Endothelial cell (in vitro differentiated cells): Measurements from ENCODE around the gene HIVEP3. TPM values are rescaled to one million over a fixed set of nuclear protein-coding genes. Genes with fewer than 3 reads are reported as not detected.

ENCODE experiments used
- DNase-seq: peaks from one replicate; pipeline ENCODE4 v3.0.0; 2021; ENCODE audit warnings: low spot score
- H3K27ac Mint-ChIP-seq: one replicate; pipeline ENCODE4 v1.8.0; 2021; ENCODE audit warnings: mixed read lengths, inconsistent platforms; ENCODE audit not compliant: unreplicated experiment
- H3K27me3 Mint-ChIP-seq: one replicate; pipeline ENCODE4 v1.8.0; 2021; ENCODE audit warnings: mild to moderate bottlenecking, moderate library complexity, mixed read lengths, inconsistent platforms; ENCODE audit not compliant: unreplicated experiment
- H3K36me3 Mint-ChIP-seq: one replicate; pipeline ENCODE4 v1.8.0; 2021; ENCODE audit warnings: mild to moderate bottlenecking, low read depth, mixed read lengths, inconsistent platforms; ENCODE audit not compliant: unreplicated experiment
- H3K4me1 Mint-ChIP-seq: one replicate; pipeline ENCODE4 v1.8.0; 2021; ENCODE audit warnings: mild to moderate bottlenecking, mixed read lengths, inconsistent platforms; ENCODE audit not compliant: unreplicated experiment
- H3K4me3 Mint-ChIP-seq: one replicate; pipeline ENCODE4 v1.8.0; 2021; ENCODE audit warnings: mild to moderate bottlenecking, mixed read lengths, inconsistent platforms; ENCODE audit not compliant: unreplicated experiment
- H3K9me3 Mint-ChIP-seq: one replicate; pipeline ENCODE4 v1.8.0; 2021; ENCODE audit warnings: mixed read lengths, inconsistent platforms; ENCODE audit not compliant: unreplicated experiment
- CTCF ChIP-seq: fragments of 200-600 bp; sonication (generic); IDR thresholded peaks from one replicate; pipeline ENCODE4 v1.5.0; 2021; ENCODE audit warnings: antibody characterized with exemption; ENCODE audit not compliant: unreplicated experiment
- total RNA-seq: library from RNA; stranded (reverse); fragmentation: NEBNext Ultra II Directional; extraction: Animal tissue kit (Norgen Biotek cat#: 25700); gene quantifications from one replicate; pipeline ENCODE4 v1.2.1, GENCODE V29; 2021; ENCODE audit not compliant: unreplicated experiment

Gene HIVEP3
- total RNA-seq, 1 donor from 2014 or later: 8.9 TPM

DNA sequence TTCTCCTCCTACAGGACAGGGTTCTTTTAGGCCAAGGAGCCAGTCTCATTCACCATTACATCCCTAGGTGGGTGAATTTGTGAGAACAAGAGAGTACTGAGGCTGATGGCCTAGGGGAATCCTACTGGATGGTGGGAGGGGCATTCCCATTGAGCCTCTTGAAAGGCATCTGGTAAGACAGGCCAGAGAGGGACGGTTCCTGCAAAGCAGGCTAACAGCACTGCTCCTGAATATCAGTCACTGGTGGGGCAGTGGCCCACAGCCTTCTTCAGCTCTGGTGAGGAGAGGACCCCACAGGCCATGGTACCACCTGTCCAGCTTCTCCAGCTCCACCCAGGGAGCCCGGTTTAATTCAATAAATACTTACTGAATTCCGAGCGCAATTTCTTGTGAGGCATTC, 308.4 kb downstream of the HIVEP3 start:
- no peaks in the 10 kb centered on the region for H3K9me3 Mint-ChIP-seq
- H3K36me3 Mint-ChIP-seq: no peaks in the 10 kb centered on the region
- no peak for DNase-seq
- H3K27ac Mint-ChIP-seq: no peak overlapping the region
- no peak for TF ChIP-seq CTCF
- H3K4me1 Mint-ChIP-seq: no peaks in the 10 kb centered on the region
- H3K27me3 Mint-ChIP-seq: peaks cover 3% of the 10 kb centered on the region
- H3K4me3 Mint-ChIP-seq: no peak overlapping the region

DNA sequence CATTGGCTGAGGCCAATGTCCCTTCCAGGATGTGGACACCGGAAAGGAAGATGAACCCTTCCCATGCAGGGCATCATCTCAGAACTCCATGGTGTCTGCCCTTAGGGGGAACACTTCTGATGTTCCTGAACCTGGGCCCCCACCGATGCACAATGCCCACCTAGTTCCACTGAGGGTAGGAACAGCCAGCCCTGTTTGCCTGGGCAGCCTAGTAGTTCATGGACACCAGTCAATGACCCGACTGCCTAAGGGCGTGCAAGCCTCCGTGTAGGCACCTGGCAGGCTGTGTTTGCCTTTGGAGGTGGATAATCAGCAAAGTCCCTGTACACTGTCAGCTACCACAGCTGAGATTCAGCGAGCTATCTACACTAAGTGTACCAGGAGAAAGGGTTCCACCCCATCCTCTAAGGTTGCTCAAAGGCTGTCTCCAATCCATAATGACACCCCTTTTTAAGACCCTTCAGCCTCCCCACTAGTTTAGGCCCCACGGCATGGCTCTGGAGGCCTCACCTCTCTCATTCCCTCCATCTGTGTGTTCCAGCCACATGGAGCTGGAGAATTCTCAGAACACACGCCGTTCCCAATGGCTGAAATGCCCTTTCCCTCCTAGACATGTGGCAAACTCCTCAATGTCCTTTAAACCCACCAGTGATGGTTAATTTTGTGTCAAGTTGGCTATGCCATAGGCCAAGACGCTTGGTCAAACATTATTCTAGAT, 309.4 kb downstream of the HIVEP3 start:
- Mint-ChIP-seq H3K9me3 (no peaks in the 10 kb centered on the region), H3K27me3 (no peaks in the 10 kb centered on the region), H3K4me3 (no peak overlapping the region), H3K27ac (no peak overlapping the region), H3K36me3 (no peaks in the 10 kb centered on the region), H3K4me1 (no peaks in the 10 kb centered on the region)
- no peak for TF ChIP-seq CTCF
- DNase-seq: no peak

- DNase-seq: no peak
- H3K27me3 Mint-ChIP-seq: no peaks in the 10 kb centered on the region
- no peak for TF ChIP-seq CTCF
- H3K27ac Mint-ChIP-seq: no peak overlapping the region
- H3K4me1 Mint-ChIP-seq: no peaks in the 10 kb centered on the region
- no peaks in the 10 kb centered on the region for H3K36me3 Mint-ChIP-seq
- no peak overlapping the region for H3K4me3 Mint-ChIP-seq
- no peaks in the 10 kb centered on the region for H3K9me3 Mint-ChIP-seq
These were observed 310.5 kb downstream of the HIVEP3 start for GRCh38 chr1:41608211-41608610.

DNA sequence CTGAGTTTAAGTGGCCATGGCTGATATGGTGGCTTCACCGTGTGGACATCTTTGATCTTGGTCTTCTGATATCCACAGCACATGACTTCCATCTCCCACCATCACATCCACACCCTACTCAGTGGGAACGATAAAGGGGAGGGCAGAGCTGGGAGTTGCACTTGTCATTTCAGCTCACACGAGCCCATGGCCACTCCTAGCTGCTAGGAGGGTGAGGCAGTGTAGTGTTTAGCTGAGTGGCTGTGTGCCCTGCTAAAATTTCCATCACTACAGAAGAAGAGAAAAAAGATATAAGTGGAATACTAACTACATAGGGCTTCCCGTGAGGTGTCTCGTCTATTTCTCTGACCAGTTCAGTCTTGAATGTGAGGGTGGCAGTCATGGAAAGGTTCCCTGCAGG, 310.9 kb downstream of the HIVEP3 start:
- H3K4me1 Mint-ChIP-seq: no peaks in the 10 kb centered on the region
- TF ChIP-seq CTCF: no peak
- no peak for DNase-seq
- no peak overlapping the region for H3K27ac Mint-ChIP-seq
- H3K27me3 Mint-ChIP-seq: no peaks in the 10 kb centered on the region
- no peak overlapping the region for H3K4me3 Mint-ChIP-seq
- no peaks in the 10 kb centered on the region for H3K9me3 Mint-ChIP-seq
- no peaks in the 10 kb centered on the region for H3K36me3 Mint-ChIP-seq

GRCh38 chr1:41599912-41600311, 318.8 kb downstream of the HIVEP3 start:
- TF ChIP-seq CTCF: peak; percentile 52
- no peak overlapping the region for H3K27ac Mint-ChIP-seq
- H3K4me3 Mint-ChIP-seq: no peak overlapping the region
- no peaks in the 10 kb centered on the region for H3K4me1 Mint-ChIP-seq
- H3K9me3 Mint-ChIP-seq: no peaks in the 10 kb centered on the region
- no peaks in the 10 kb centered on the region for H3K36me3 Mint-ChIP-seq
- DNase-seq: no peak
- H3K27me3 Mint-ChIP-seq: no peaks in the 10 kb centered on the region
